Liver (tissue), 9 donors: ENCODE results near the gene SELENOH. TPM values are rescaled to one million over a fixed set of nuclear protein-coding genes. Genes with fewer than 3 reads are reported as not detected.

ENCODE experiments used
- DNase-seq: peaks from one replicate; pipeline ENCODE4 v3.0.0-alpha.2; 2017; ENCODE audit warnings: low spot score
- H3K27ac ChIP-seq, 2 donors: one replicate each; pipeline ENCODE4 v1.7.0; 2013; ENCODE audit warnings: inconsistent platforms in 2 of 2, low read length in 2 of 2, control low read depth in 1 of 2, low read depth in 1 of 2, mild to moderate bottlenecking in 1 of 2
- H3K27me3 ChIP-seq, 4 donors: one replicate each; pipeline versions ENCODE4 v1.6.1 to v1.7.0; 2013; ENCODE audit warnings: low read length in 3 of 4, inconsistent platforms in 1 of 4, mild to moderate bottlenecking in 1 of 4, moderate library complexity in 1 of 4; ENCODE audit not compliant: control insufficient read depth in 4 of 4, insufficient read depth in 4 of 4
- H3K36me3 ChIP-seq, 4 donors: one replicate each; pipeline versions ENCODE4 v1.6.1 to v1.7.0; 2013; ENCODE audit warnings: low read length in 3 of 4, mild to moderate bottlenecking in 3 of 4, low read depth in 1 of 4, moderate library complexity in 1 of 4; ENCODE audit not compliant: control insufficient read depth in 4 of 4, insufficient read depth in 3 of 4
- H3K4me1 ChIP-seq, 4 donors: one replicate each; pipeline versions ENCODE4 v1.6.1 to v1.7.0; 2013; ENCODE audit warnings: low read length in 3 of 4, mild to moderate bottlenecking in 3 of 4, moderate library complexity in 1 of 4; ENCODE audit not compliant: control insufficient read depth in 4 of 4, insufficient read depth in 4 of 4
- H3K4me3 ChIP-seq, 3 donors: one replicate each; pipeline versions ENCODE4 v1.6.1 to v1.7.0; 2013; ENCODE audit warnings: low read length in 3 of 3, control low read depth in 1 of 3, low read depth in 1 of 3, mild to moderate bottlenecking in 1 of 3
- H3K9ac ChIP-seq, 2 donors: one replicate each; pipeline ENCODE4 v1.7.0; 2013; ENCODE audit warnings: low read length in 2 of 2, mild to moderate bottlenecking in 2 of 2, moderate library complexity in 2 of 2, control low read depth in 1 of 2, low read depth in 1 of 2
- H3K9me3 ChIP-seq, 4 donors: one replicate each; pipeline versions ENCODE4 v1.6.1 to v1.7.0; 2013; ENCODE audit warnings: low read length in 3 of 4; ENCODE audit not compliant: control insufficient read depth in 4 of 4
- FOXA1 ChIP-seq: IDR thresholded peaks from 2 replicates; pipeline ENCODE4 v1.6.1; 2016; ENCODE audit warnings: antibody characterized with exemption
- GABPA ChIP-seq, 2 donors: IDR thresholded peaks in 1 of 2; conservative IDR thresholded peaks in 1 of 2; 2 replicates each; pipeline ENCODE4 v1.6.1; 2016; ENCODE audit warnings: antibody characterized with exemption in 2 of 2, mild to moderate bottlenecking in 1 of 2, moderate library complexity in 1 of 2
- HNF4A ChIP-seq, 2 donors: conservative IDR thresholded peaks; 2 replicates each; pipeline ENCODE4 v1.6.1; 2016; ENCODE audit warnings: antibody characterized with exemption in 2 of 2, mild to moderate bottlenecking in 2 of 2
- HNF4G ChIP-seq: IDR thresholded peaks from 2 replicates; pipeline ENCODE4 v1.6.1; 2016; ENCODE audit warnings: antibody characterized with exemption
- MAX ChIP-seq: IDR thresholded peaks from 2 replicates; pipeline ENCODE4 v1.6.1; 2016; ENCODE audit warnings: antibody characterized with exemption
- NR2F2 ChIP-seq: IDR thresholded peaks from 2 replicates; pipeline ENCODE4 v1.6.1; 2016; ENCODE audit warnings: antibody characterized with exemption
- RAD21 ChIP-seq, 2 donors: IDR thresholded peaks; 2 replicates each; pipeline ENCODE4 v1.6.1; 2016; ENCODE audit warnings: antibody characterized with exemption in 2 of 2, mild to moderate bottlenecking in 2 of 2
- RXRA ChIP-seq, 2 donors: IDR thresholded peaks; 2 replicates each; pipeline ENCODE4 v1.6.1; 2017 to 2018; ENCODE audit warnings: antibody characterized with exemption in 2 of 2, mild to moderate bottlenecking in 1 of 2
- SP1 ChIP-seq: IDR thresholded peaks from 2 replicates; pipeline ENCODE4 v1.6.1; 2018; ENCODE audit warnings: antibody characterized with exemption, mild to moderate bottlenecking
- ZBTB33 ChIP-seq: IDR thresholded peaks from 2 replicates; pipeline ENCODE4 v1.6.1; 2016; ENCODE audit warnings: antibody characterized with exemption
- WGBS: extraction: QIAGEN DNeasy Blood & Tissue Kit; methylation state at CpG from one replicate; pipeline ENCODE4 v1.1.7; 2013; 5-methylcytosine and 5-hydroxymethylcytosine counted together
- polyA plus RNA-seq, 2 donors: library from polyadenylated mRNA; stranded (reverse) in 1 of 2; unstranded in 1 of 2; fragments of 200-250 nt in 1 of 2; fragments of >200 nt in 1 of 2; fragmentation: Nextera tagmentation in 1 of 2; extraction: Ambion mirVana in 1 of 2; gene quantifications; one replicate each; pipeline versions ENCODE4 v1.2.1 to v1.2.3, GENCODE V29; 2013 to 2015
- total RNA-seq, 2 donors: library from RNA; depleted of rRNA; stranded (reverse); fragments of >200 nt; gene quantifications; one replicate each; pipeline ENCODE4 v1.2.3, GENCODE V29; 2014
- TF ChIP-seq, protein P1 (sequence below): IDR thresholded peaks from 2 replicates; pipeline ENCODE4 v1.6.1; 2016; ENCODE audit warnings: antibody characterized with exemption, mild to moderate bottlenecking
- TF ChIP-seq, protein P2 (sequence below): fragments of 150-350 bp; IDR thresholded peaks from 2 replicates; pipeline ENCODE4 v1.5.1; 2017; ENCODE audit warnings: improper control_type of control experiment, low read depth, low read length; ENCODE audit not compliant: missing input control
- donor health status: healthy.
- donor health status: healthy.
- donor health status: healthy.
- donor health status: healthy.
- donor health status: healthy.

Gene SELENOH
- total and polyA plus RNA-seq, 4 donors, result 42.2 to 129 (median 71.4) TPM

- no peak overlapping the region for H3K9ac ChIP-seq
- no peaks in the 10 kb centered on the region for H3K9me3 ChIP-seq
- DNase-seq, result no peak
- TF ChIP-seq RXRA (IDR thresholded peaks at IDR 0.05) (no peak), HNF4A (conservative IDR thresholded peaks at IDR 0.05) (no peak)
- WGBS, result 98% methylated on average over 1 of the region's 1 CpG
- no peaks in the 10 kb centered on the region for H3K27me3 ChIP-seq
- no peak overlapping the region for H3K4me3 ChIP-seq
- H3K27ac ChIP-seq, result no peak overlapping the region
- H3K36me3 ChIP-seq, result peaks cover 0 to 4% (median 3%) of the 10 kb centered on the region in 4 donors
- no peaks in the 10 kb centered on the region for H3K4me1 ChIP-seq
These were observed 8.6 kb upstream of the SELENOH start for GRCh38 chr11:57732661-57733060.

DNA sequence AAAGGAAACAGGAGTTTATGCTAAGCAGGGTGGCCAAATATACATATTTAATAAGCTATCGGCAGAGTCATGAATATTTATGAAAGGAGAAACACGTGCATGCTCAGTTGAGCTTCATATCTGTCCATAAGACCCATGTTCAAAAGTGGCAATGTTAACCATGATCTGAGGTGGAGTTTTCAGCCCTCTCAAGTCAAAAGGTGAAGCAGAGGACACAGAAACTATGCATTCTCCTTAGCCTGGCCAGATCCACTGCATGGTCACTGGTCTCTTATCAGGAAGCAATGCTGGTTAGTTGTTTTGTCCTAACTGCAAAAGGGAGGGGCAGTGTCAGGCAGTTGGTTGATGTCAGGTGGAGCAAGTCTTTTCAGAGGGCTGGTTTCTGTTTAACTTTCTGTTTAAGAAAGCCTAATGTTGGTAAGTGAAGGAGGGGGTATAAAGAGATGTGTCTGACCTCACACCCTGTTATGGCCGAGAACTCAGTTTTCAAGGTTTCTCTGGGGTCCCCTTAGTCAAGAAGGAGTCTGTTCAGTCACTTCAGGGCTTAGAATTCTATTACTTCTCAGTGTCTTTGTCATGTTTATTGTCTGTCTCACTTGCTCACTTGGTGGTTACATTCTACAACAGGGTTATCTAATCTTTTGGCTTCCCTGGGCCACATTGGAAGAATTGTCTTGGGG, 5.5 kb upstream of the SELENOH start:
- 79% methylated on average over 3 of the region's 3 CpGs for WGBS
- no peak for DNase-seq
- Histone ChIP-seq H3K4me3 (no peak overlapping the region), H3K27me3 (no peaks in the 10 kb centered on the region), H3K9ac (peak overlapping the region in 1 of 2 donors; percentile 24), H3K4me1 (peaks cover 0 to 4% (median under 1%) of the 10 kb centered on the region in 4 donors), H3K9me3 (no peaks in the 10 kb centered on the region), H3K36me3 (peaks cover 4 to 18% (median 10%) of the 10 kb centered on the region in 4 donors), H3K27ac (no peak overlapping the region)
- TF ChIP-seq RXRA (IDR thresholded peaks at IDR 0.05) (no peak), MAX (no peak), GABPA (IDR thresholded peaks at IDR 0.05 in 1 of 2, conservative IDR thresholded peaks at IDR 0.05 in 1 of 2) (no peak), SP1 (no peak), HNF4G (no peak), RAD21 (IDR thresholded peaks at IDR 0.05) (no peak), NR2F2 (no peak), FOXA1 (no peak)
- TF ChIP-seq, protein P1, sequence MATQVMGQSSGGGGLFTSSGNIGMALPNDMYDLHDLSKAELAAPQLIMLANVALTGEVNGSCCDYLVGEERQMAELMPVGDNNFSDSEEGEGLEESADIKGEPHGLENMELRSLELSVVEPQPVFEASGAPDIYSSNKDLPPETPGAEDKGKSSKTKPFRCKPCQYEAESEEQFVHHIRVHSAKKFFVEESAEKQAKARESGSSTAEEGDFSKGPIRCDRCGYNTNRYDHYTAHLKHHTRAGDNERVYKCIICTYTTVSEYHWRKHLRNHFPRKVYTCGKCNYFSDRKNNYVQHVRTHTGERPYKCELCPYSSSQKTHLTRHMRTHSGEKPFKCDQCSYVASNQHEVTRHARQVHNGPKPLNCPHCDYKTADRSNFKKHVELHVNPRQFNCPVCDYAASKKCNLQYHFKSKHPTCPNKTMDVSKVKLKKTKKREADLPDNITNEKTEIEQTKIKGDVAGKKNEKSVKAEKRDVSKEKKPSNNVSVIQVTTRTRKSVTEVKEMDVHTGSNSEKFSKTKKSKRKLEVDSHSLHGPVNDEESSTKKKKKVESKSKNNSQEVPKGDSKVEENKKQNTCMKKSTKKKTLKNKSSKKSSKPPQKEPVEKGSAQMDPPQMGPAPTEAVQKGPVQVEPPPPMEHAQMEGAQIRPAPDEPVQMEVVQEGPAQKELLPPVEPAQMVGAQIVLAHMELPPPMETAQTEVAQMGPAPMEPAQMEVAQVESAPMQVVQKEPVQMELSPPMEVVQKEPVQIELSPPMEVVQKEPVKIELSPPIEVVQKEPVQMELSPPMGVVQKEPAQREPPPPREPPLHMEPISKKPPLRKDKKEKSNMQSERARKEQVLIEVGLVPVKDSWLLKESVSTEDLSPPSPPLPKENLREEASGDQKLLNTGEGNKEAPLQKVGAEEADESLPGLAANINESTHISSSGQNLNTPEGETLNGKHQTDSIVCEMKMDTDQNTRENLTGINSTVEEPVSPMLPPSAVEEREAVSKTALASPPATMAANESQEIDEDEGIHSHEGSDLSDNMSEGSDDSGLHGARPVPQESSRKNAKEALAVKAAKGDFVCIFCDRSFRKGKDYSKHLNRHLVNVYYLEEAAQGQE, result no peak

DNA sequence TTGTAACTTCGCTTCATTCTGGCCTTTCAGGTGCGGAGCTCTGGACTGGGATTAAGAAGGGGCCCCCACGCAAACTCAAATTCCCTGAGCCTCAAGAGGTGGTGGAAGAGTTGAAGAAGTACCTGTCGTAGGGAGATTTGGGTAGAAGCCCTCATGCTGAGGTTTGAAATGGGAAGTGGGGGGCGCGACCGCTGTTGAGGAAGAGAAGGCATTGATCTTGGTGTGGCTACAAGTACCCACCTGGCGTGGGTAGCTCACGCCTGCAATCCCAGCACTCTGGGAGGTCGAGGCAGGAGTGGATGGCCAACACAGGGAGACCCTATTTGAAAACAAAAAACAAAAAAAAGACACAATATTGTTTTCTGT, 779 bp downstream of the SELENOH start:
- Histone ChIP-seq H3K9me3 (no peaks in the 10 kb centered on the region), H3K4me3 (peak overlapping the region; percentile 73 to 97 (median 95)), H3K4me1 (peaks cover 0 to 17% (median 12%) of the 10 kb centered on the region in 4 donors), H3K9ac (peak overlapping the region; percentile 75 to 93), H3K36me3 (peaks cover 12 to 36% (median 22%) of the 10 kb centered on the region in 4 donors), H3K27me3 (no peaks in the 10 kb centered on the region), H3K27ac (peak overlapping the region; percentile 82 to 84)
- TF ChIP-seq ZBTB33 (no peak), HNF4G (no peak), MAX (no peak), SP1 (no peak)
- TF ChIP-seq, protein P2, sequence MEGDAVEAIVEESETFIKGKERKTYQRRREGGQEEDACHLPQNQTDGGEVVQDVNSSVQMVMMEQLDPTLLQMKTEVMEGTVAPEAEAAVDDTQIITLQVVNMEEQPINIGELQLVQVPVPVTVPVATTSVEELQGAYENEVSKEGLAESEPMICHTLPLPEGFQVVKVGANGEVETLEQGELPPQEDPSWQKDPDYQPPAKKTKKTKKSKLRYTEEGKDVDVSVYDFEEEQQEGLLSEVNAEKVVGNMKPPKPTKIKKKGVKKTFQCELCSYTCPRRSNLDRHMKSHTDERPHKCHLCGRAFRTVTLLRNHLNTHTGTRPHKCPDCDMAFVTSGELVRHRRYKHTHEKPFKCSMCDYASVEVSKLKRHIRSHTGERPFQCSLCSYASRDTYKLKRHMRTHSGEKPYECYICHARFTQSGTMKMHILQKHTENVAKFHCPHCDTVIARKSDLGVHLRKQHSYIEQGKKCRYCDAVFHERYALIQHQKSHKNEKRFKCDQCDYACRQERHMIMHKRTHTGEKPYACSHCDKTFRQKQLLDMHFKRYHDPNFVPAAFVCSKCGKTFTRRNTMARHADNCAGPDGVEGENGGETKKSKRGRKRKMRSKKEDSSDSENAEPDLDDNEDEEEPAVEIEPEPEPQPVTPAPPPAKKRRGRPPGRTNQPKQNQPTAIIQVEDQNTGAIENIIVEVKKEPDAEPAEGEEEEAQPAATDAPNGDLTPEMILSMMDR, result no peak
- no peak for DNase-seq
- 5% methylated on average over 10 of the region's 10 CpGs for WGBS
